Tibial artery (tissue), 4 donors: ENCODE data around the gene FZR1.

Experiments
- DNase-seq, 2 donors: peaks; one replicate each; pipeline ENCODE4 v3.0.0-alpha.2; 2019
- H3K27ac ChIP-seq, 2 donors: fragments of 200-600 bp; sonication (generic) in 1 of 2; 1 replicate in 1 of 2; 2 replicates in 1 of 2; pipeline ENCODE4 v1.5.1; 2018 to 2019; ENCODE audit warnings: mild to moderate bottlenecking in 1 of 2
- H3K27me3 ChIP-seq, 2 donors: fragments of 200-600 bp; sonication (generic) in 1 of 2; one replicate each; pipeline versions ENCODE4 v1.5.1 to v1.6.0; 2016 to 2019
- H3K36me3 ChIP-seq, 3 donors: fragments of 200-600 bp; sonication (generic) in 2 of 3; one replicate each; pipeline ENCODE4 v1.5.1; 2016 to 2019; ENCODE audit warnings: mild to moderate bottlenecking in 2 of 3
- H3K4me1 ChIP-seq, 4 donors: fragments of 200-600 bp; sonication (generic) in 2 of 4; 1 replicate in 3 of 4; 2 replicates in 1 of 4; pipeline ENCODE4 v1.5.1; 2016 to 2019
- H3K4me3 ChIP-seq, 2 donors: fragments of 200-600 bp; sonication (generic) in 1 of 2; 1 replicate in 1 of 2; 2 replicates in 1 of 2; pipeline ENCODE4 v1.5.1; 2018 to 2019; ENCODE audit warnings: mild to moderate bottlenecking in 2 of 2
- H3K9me3 ChIP-seq, 3 donors: fragments of 200-600 bp; sonication (generic) in 1 of 3; one replicate each; pipeline ENCODE4 v1.5.1; 2016 to 2019
- CTCF ChIP-seq, 2 experiments: fragments of 200-600 bp in 1 of 2; fragments of 450-650 bp in 1 of 2; IDR thresholded peaks; one replicate each; pipeline ENCODE4 v1.5.1; 2017 to 2019; ENCODE audit warnings: antibody characterized with exemption in 2 of 2, mild to moderate bottlenecking in 1 of 2, moderate library complexity in 1 of 2
- intact Hi-C: fragments of 100-400 bp; cut with DNase I; formaldehyde crosslinking; loops from one replicate; pipeline ENCODE4 v1.15.0; 2023; ENCODE audit warnings: low total_unique reads

The FZR1 gene

GRCh38 chr19:3536429-3537100, 30.5 kb downstream of the FZR1 start:
- H3K27me3 ChIP-seq: no peaks in the 10 kb centered on the region
- H3K27ac ChIP-seq: peak overlapping the region in 1 of 2 donors; percentile 6
- H3K4me1 ChIP-seq: peaks cover 0 to 16% (median 0%) of the 10 kb centered on the region in 4 donors
- no peak overlapping the region for H3K4me3 ChIP-seq
- peaks cover 39 to 65% (median 43%) of the 10 kb centered on the region in 3 donors for H3K36me3 ChIP-seq
- DNase-seq: peak in 1 of 2 donors; percentile 32
- intact Hi-C loops: loop anchor here (10.0 kb wide), 1 partner anchor 428 kb away; no protein-coding TSS in a partner anchor
- TF ChIP-seq CTCF (IDR thresholded peaks at IDR 0.05): no peak
- no peaks in the 10 kb centered on the region for H3K9me3 ChIP-seq

DNA sequence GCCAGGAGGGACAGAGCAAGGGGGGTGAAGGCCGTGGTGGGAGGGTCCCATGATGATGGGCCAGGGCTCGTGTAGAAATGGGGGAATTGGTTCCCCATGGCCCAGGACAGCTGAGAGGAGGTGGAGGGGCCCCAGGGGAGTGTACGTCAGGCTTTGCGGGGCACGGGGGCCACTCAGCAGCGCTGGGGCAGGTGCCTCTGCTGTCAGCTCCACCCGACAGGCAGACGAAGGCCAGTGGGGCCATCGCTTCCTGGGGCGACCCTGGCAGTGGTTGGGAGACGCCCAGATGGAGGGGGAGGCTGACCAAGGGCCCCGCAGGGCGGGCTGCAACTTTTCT, 31.0 kb downstream of the FZR1 start:
- no peak for DNase-seq
- H3K36me3 ChIP-seq: peaks cover 34 to 60% (median 38%) of the 10 kb centered on the region in 3 donors
- H3K4me3 ChIP-seq: no peak overlapping the region
- H3K27ac ChIP-seq: peak overlapping the region in 1 of 2 donors; percentile 6
- no peaks in the 10 kb centered on the region for H3K27me3 ChIP-seq
- peaks cover 0 to 16% (median 0%) of the 10 kb centered on the region in 4 donors for H3K4me1 ChIP-seq
- intact Hi-C loops: loop anchor here (10.0 kb wide), 1 partner anchor 428 kb away; no protein-coding TSS in a partner anchor
- no peaks in the 10 kb centered on the region for H3K9me3 ChIP-seq
- TF ChIP-seq CTCF (IDR thresholded peaks at IDR 0.05): no peak

GRCh38 chr19:3537438-3538240, 31.5 kb downstream of the FZR1 start:
- intact Hi-C loops: loop anchor here (10.0 kb wide), 1 partner anchor 427 kb away; no protein-coding TSS in a partner anchor
- Histone ChIP-seq H3K9me3 (no peaks in the 10 kb centered on the region), H3K27ac (no peak overlapping the region), H3K4me1 (peaks cover 0 to 16% (median 0%) of the 10 kb centered on the region in 4 donors), H3K4me3 (no peak overlapping the region), H3K27me3 (no peaks in the 10 kb centered on the region), H3K36me3 (peaks cover 29 to 57% (median 32%) of the 10 kb centered on the region in 3 donors)
- TF ChIP-seq CTCF (IDR thresholded peaks at IDR 0.05): no peak
- no peak for DNase-seq

DNA sequence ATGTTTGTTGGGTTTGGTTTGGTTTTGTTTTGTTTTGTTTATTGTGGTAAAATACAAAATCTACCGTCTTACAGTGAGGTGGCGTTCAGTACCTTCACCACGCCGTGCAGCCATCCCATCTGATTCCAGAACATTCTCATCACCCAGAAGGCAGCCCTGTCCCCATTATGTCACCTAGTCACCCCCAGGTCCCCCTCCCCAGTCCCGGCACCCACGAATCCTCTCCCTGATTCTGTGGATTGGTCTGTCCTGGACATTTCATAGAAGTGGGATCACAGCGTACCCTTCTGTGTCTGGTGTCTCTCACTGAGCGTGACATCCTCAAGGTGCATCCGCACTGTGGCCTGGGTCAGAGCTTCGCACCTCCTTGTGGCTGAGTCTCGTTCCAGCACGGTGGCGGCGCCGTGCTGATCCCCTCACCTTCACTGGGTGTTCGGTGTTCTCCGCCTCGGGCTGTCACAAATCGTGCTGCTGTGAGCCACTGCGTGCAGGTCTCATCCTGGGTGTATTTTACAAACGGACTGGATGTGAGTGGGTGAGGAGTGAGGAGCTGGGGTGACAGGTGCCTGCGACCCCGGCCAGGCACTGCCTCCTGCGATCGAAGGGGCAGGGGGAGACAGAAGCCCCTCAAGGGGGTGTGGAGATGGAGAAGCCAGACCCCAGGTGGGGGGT, 32.3 kb downstream of the FZR1 start:
- intact Hi-C loops: loop anchor here (10.0 kb wide), 1 partner anchor 426 kb away; no protein-coding TSS in a partner anchor
- H3K4me1 ChIP-seq: peaks cover 0 to 21% (median 4%) of the 10 kb centered on the region in 4 donors
- no peak overlapping the region for H3K4me3 ChIP-seq
- no peak overlapping the region for H3K27ac ChIP-seq
- H3K36me3 ChIP-seq: peaks cover 21 to 51% (median 25%) of the 10 kb centered on the region in 3 donors
- no peak for TF ChIP-seq CTCF (IDR thresholded peaks at IDR 0.05)
- no peaks in the 10 kb centered on the region for H3K27me3 ChIP-seq
- DNase-seq: no peak
- no peaks in the 10 kb centered on the region for H3K9me3 ChIP-seq

DNA sequence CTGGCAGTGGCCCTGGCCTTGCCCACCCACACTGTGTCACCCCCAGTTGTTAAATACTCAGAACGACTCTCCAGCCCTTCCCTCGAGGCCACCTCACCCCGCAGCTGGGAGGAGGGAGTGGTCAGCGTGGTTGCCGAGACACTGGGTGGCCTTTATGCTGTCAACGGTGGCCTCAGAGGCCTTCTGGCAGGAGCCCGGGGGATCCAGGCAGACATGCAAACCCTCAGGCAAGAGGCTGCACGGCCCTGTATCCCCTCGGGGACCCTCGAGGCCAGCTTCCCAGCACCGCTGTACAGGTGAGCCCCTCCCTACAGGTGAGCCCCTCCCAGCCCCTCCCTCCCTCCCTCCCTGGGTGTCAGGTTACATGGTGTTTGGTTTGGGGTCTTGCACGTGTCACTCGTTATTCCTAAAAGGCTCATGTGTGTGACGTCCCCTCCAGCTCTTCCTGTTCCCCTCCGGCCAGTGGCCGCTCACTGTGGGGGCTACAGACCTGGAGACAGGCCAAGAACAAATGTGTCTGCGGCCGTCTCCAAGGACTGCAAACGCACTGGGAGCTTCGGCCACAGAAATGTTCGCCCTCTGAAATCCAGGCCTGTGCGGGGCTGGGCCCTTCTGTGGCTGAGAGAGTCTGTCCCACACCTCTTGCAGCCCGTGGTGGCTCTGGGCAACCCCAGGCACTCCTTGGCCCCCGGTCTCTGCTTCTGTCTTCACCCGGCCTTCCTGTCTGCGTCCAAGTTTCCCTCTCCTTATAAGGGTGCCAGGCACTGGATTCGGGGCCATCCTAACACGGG, 33.0 kb downstream of the FZR1 start, which contains the start of gene TEKTIP1:
TSS of gene TEKTIP1 (plus strand) at position 210 of the 791 bp plus-strand sequence. CDS start at position 214, 4 bp downstream.
- H3K27ac ChIP-seq: no peak within 1 kb of the TSS
- H3K27me3 ChIP-seq: no peaks in the 10 kb centered on the region
- no peak for TF ChIP-seq CTCF (IDR thresholded peaks at IDR 0.05)
- no peak within 1 kb of the TSS for H3K4me3 ChIP-seq
- intact Hi-C loops: loop anchor here (10.0 kb wide), 1 partner anchor 426 kb away; no protein-coding TSS in a partner anchor
- peaks cover 17 to 51% (median 19%) of the 10 kb centered on the region in 3 donors for H3K36me3 ChIP-seq
- no peaks in the 10 kb centered on the region for H3K9me3 ChIP-seq
- no peak for DNase-seq
- H3K4me1 ChIP-seq: peaks cover 0 to 28% (median 10%) of the 10 kb centered on the region in 4 donors
